HEK293T (cell line): ENCODE data around the gene ATP1A3.

Experiments used
- ARNT ChIP-seq: fragments of 450-650 bp; IDR thresholded peaks from 2 replicates; pipeline ENCODE4 v1.6.1; 2017; ENCODE audit warnings: mild to moderate bottlenecking
- BHLHE40 ChIP-seq: fragments of 450-650 bp; IDR thresholded peaks from 2 replicates; pipeline ENCODE4 v1.6.1; 2016; ENCODE audit warnings: mild to moderate bottlenecking, moderate library complexity, borderline replicate concordance
- FOXA1 ChIP-seq: fragments of 450-650 bp; IDR thresholded peaks from 2 replicates; pipeline ENCODE4 v1.6.1; 2016; ENCODE audit warnings: mild to moderate bottlenecking
- FOXK2 ChIP-seq: fragments of 450-650 bp; IDR thresholded peaks from 2 replicates; pipeline ENCODE4 v1.6.1; 2016; ENCODE audit warnings: mild to moderate bottlenecking
- NFRKB ChIP-seq: fragments of 450-650 bp; IDR thresholded peaks from 2 replicates; pipeline ENCODE4 v1.6.1; 2016; ENCODE audit warnings: mild to moderate bottlenecking, moderate library complexity
- PKNOX1 ChIP-seq: fragments of 450-650 bp; IDR thresholded peaks from 2 replicates; pipeline ENCODE4 v1.6.1; 2016
- SP1 ChIP-seq: fragments of 450-650 bp; IDR thresholded peaks from 2 replicates; pipeline ENCODE4 v1.6.1; 2017
- SUZ12 ChIP-seq: fragments of 450-650 bp; IDR thresholded peaks from 2 replicates; pipeline ENCODE4 v1.6.1; 2016; ENCODE audit warnings: mild to moderate bottlenecking
- ZNF384 ChIP-seq: fragments of 450-650 bp; IDR thresholded peaks from 2 replicates; pipeline ENCODE4 v1.6.1; 2016

DNA sequence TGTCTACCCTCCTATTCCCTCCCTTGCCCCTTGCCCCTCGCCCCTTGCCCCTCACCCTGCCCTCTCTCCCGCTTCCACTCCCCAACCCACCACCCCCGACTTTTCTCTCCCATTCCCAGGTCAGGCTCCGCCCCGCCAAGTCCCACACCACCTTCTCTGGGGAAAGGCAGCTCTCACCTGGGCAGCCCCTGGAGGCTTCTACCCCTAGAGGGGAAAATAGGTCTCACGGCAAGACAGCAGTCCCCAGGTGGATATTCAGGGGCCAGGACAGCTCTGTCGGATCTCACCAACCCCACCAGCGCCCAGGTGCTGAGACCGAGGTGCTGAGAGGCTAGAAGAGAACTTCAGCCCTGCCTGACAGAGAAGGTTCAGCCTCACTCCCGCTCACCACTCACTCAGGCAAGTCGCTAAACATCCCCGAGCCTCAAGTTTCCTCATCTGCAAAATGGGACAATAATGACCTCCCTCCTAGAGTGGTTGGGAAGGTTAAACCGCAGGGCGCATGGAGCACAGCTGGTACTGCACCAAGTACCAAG lies 64.4 kb downstream of the ATP1A3 start:
- no peak for TF ChIP-seq ARNT
- TF ChIP-seq FOXA1 = no peak
- no peak for TF ChIP-seq ZNF384
- no peak for TF ChIP-seq NFRKB
- TF ChIP-seq PKNOX1 = no peak
- no peak for TF ChIP-seq SP1
- no peak for TF ChIP-seq SUZ12
- TF ChIP-seq BHLHE40 = no peak
- TF ChIP-seq FOXK2 = no peak
